HepG2 (cell line): ENCODE measurements around the gene MCF2L. TPM values are rescaled to one million over a fixed set of nuclear protein-coding genes. Genes with fewer than 3 reads are reported as not detected.

Experiments
- ATAC-seq: fragments of 200-7000 bp; cut with Tn5 transposase; 3 replicates; pipeline ENCODE4 v1.9.1; 2020; ENCODE audit warnings: mild to moderate bottlenecking, moderate library complexity
- BruUV-seq: library from RNA; stranded (reverse); fragments of 400-500 nt; replicated peaks from 2 replicates; lab custom pipeline; 2021; lab: Mats Ljungman, UMichigan
- CTCF ChIA-PET: fragments of 300-600 bp; formaldehyde crosslinking; extraction: SDS; loops from one replicate; lab custom pipeline; 2021; ENCODE audit warnings: low total read pairs, inconsistent platforms, low intra/inter-chr PET ratio; lab: Yijun Ruan, JAX
- POLR2A ChIA-PET: fragments of 350-600 bp; sonication (Branson Sonifier 250); formaldehyde crosslinking; loops from one replicate; lab custom pipeline; 2020; ENCODE audit warnings: antibody characterized with exemption, inconsistent platforms; lab: Yijun Ruan, JAX
- DNase-seq: peaks from one replicate; pipeline ENCODE4 v3.0.0-alpha.2; 2015; ENCODE audit warnings: low spot score
- FAIRE-seq: peaks from 3 replicates; lab custom pipeline; 2011; peaks lifted over from hg19 to GRCh38; lab: Jason Lieb, UNC
- H2AFZ ChIP-seq: one replicate; pipeline ENCODE4 v1.6.1; 2011; ENCODE audit warnings: low read length, inconsistent platforms
- H3K27ac ChIP-seq: fragments of 300-600 bp; 3 replicates; pipeline ENCODE4 v1.8.0; 2011; ENCODE audit warnings: mixed run types, mild to moderate bottlenecking, mixed read lengths, low read length, inconsistent platforms; ENCODE audit not compliant: insufficient read depth; ENCODE audit errors: extremely low read length
- H3K27me3 ChIP-seq, 2 experiments: fragments of 200-600 bp in 1 of 2; 2 replicates in 1 of 2; 3 replicates in 1 of 2; pipeline versions ENCODE4 v1.6.0 to v1.8.0; 2011; ENCODE audit warnings: low read length in 2 of 2, mild to moderate bottlenecking in 2 of 2, moderate library complexity in 2 of 2, inconsistent platforms in 1 of 2; ENCODE audit not compliant: insufficient read depth in 2 of 2, control insufficient read depth in 1 of 2
- H3K36me3 ChIP-seq, 2 experiments: fragments of 200-600 bp in 1 of 2; replicated peaks in 1 of 2; 2 replicates in 1 of 2; 3 replicates in 1 of 2; pipeline versions ENCODE4 v1.5.1 to v1.8.0; 2011; ENCODE audit warnings: low read length in 2 of 2, inconsistent platforms in 1 of 2; ENCODE audit not compliant: insufficient read depth in 2 of 2, control insufficient read depth in 1 of 2
- H3K4me1 ChIP-seq: 2 replicates; pipeline ENCODE4 v1.5.1; 2012; ENCODE audit warnings: low read length, inconsistent platforms; ENCODE audit not compliant: insufficient read depth
- H3K4me2 ChIP-seq: 2 replicates; pipeline ENCODE4 v1.6.0; 2011; ENCODE audit warnings: low read depth, low read length, inconsistent platforms
- H3K4me3 ChIP-seq, 3 experiments: fragments of 200-600 bp in 1 of 3; sonication (generic), shearing (Covaris generic) in 1 of 3; replicated peaks in 1 of 3; 2 replicates each; pipeline ENCODE4 v1.5.1; 2011 to 2016; ENCODE audit warnings: low read length in 3 of 3, inconsistent platforms in 2 of 3, low read depth in 2 of 3, mild to moderate bottlenecking in 2 of 3, control low read depth in 1 of 3, mixed read lengths in 1 of 3; ENCODE audit not compliant: insufficient read depth in 1 of 3
- H3K79me2 ChIP-seq: one replicate; pipeline ENCODE4 v1.6.1; 2011; ENCODE audit warnings: low read length, inconsistent platforms; ENCODE audit not compliant: insufficient read depth
- H3K9ac ChIP-seq: 2 replicates; pipeline ENCODE4 v1.6.0; 2011; ENCODE audit warnings: mild to moderate bottlenecking, low read depth, low read length, inconsistent platforms; ENCODE audit not compliant: insufficient read depth
- H3K9me3 ChIP-seq: 2 replicates; pipeline ENCODE4 v1.5.1; 2012; ENCODE audit warnings: mild to moderate bottlenecking, low read length
- H4K20me1 ChIP-seq: 2 replicates; pipeline ENCODE4 v1.6.0; 2011; ENCODE audit warnings: inconsistent platforms, mild to moderate bottlenecking, low read length, moderate library complexity; ENCODE audit not compliant: insufficient read depth
- AGO2 ChIP-seq: fragments of 200-400 bp; formaldehyde crosslinking; optimal IDR thresholded peaks from 2 replicates; pipeline ENCODE3; 2017; ENCODE audit warnings: mild to moderate bottlenecking, low read depth, low read length, moderate library complexity
- ARNT ChIP-seq: fragments of 450-650 bp; IDR thresholded peaks from 2 replicates; pipeline ENCODE4 v1.6.1; 2017
- BCL3 ChIP-seq: sonication (generic); formaldehyde crosslinking; IDR thresholded peaks from 2 replicates; pipeline ENCODE4 v1.5.1; 2020; ENCODE audit warnings: mild to moderate bottlenecking, missing genetic modification reagents, moderate library complexity
- CEBPG ChIP-seq: IDR thresholded peaks from 2 replicates; pipeline ENCODE4 v1.6.1; 2016
- DZIP1 ChIP-seq: sonication (generic); formaldehyde crosslinking; IDR thresholded peaks from 2 replicates; pipeline ENCODE4 v1.5.0; 2020; ENCODE audit warnings: mild to moderate bottlenecking, missing genetic modification reagents
- HIC2 ChIP-seq: sonication (generic); formaldehyde crosslinking; IDR thresholded peaks from 2 replicates; pipeline ENCODE4 v1.9.0; 2022; ENCODE audit warnings: low read depth, missing genetic modification reagents
- HIVEP1 ChIP-seq: sonication (generic); formaldehyde crosslinking; IDR thresholded peaks from 2 replicates; pipeline ENCODE4 v1.4.0; 2020; ENCODE audit warnings: mild to moderate bottlenecking, missing genetic modification reagents
- KDM5B ChIP-seq: sonication (generic); formaldehyde crosslinking; IDR thresholded peaks from 2 replicates; pipeline ENCODE4 v1.4.0; 2020; ENCODE audit warnings: missing genetic modification reagents, mild to moderate bottlenecking, borderline replicate concordance
- NONO ChIP-seq, 2 experiments: fragments of 450-650 bp in 1 of 2; sonication (generic) in 1 of 2; formaldehyde crosslinking in 1 of 2; IDR thresholded peaks in 1 of 2; conservative IDR thresholded peaks in 1 of 2; 2 replicates each; pipeline versions ENCODE4 v1.6.1 to v1.8.0; 2017 to 2022; ENCODE audit warnings: mild to moderate bottlenecking in 1 of 2, missing genetic modification reagents in 1 of 2, moderate library complexity in 1 of 2
- PHB2 ChIP-seq: fragments of 450-650 bp; IDR thresholded peaks from 2 replicates; pipeline ENCODE4 v1.6.1; 2018; ENCODE audit not compliant: partially characterized antibody
- RBFOX2 ChIP-seq: fragments of 200-400 bp; formaldehyde crosslinking; IDR thresholded peaks from 2 replicates; pipeline ENCODE4 v1.6.1; 2017; ENCODE audit warnings: low read depth, mild to moderate bottlenecking, low read length
- RFX3 ChIP-seq: IDR thresholded peaks from 2 replicates; pipeline ENCODE4 v1.6.1; 2016; ENCODE audit warnings: missing biosample characterization, missing genetic modification reagents
- ZNF652 ChIP-seq: IDR thresholded peaks from 2 replicates; pipeline ENCODE4 v1.6.1; 2016; ENCODE audit warnings: low read depth, borderline replicate concordance
- WGBS: methylation state at CpG from one replicate; pipeline ENCODE4 v1.1.6; 2017; ENCODE audit warnings: low lambda C conversion rate; 5-methylcytosine and 5-hydroxymethylcytosine counted together
- in situ Hi-C: cut with HindIII; loops from 2 replicates; pipeline ENCODE4 v1.10.0; 2017; ENCODE audit warnings: low pct_unique_long_range_greater_than_20kb; ENCODE audit not compliant: extremely low pct_ligation_motif_present
- intact Hi-C: fragments of 100-400 bp; cut with micrococcal nuclease; formaldehyde crosslinking; loops from one replicate; pipeline ENCODE4 v1.10.0; 2022; ENCODE audit not compliant: unreplicated experiment
- polyA plus RNA-seq, 8 experiments: library from polyadenylated mRNA; depleted of rRNA in 3 of 8; stranded (reverse) in 7 of 8; unstranded in 1 of 8; fragments of >200 nt; fragmentation: Illumina TruSeq in 4 of 8; extraction: Trizol in 4 of 8; gene quantifications; 2 replicates each; pipeline versions ENCODE4 v1.2.1 to v1.2.3, GENCODE V29; 2011 to 2016; ENCODE audit warnings: low read depth in 4 of 8, missing spikeins in 1 of 8, mixed read lengths in 1 of 8; ENCODE audit not compliant: insufficient read depth in 1 of 8
- total RNA-seq, 5 experiments: library from RNA; depleted of rRNA; stranded (reverse); fragments of >200 nt; fragmentation: Illumina TruSeq; extraction: Trizol; gene quantifications; 2 replicates each; pipeline ENCODE4 v1.2.3, GENCODE V29; 2016; ENCODE audit warnings: low read depth in 1 of 5

MCF2L gene
- total and polyA plus RNA-seq, 2 of the 13 experiments (the other 11 are each of a cell fraction or from before 2014, with no cell fraction given): 19.4 to 28.4 TPM

- TF ChIP-seq NONO (IDR thresholded peaks at IDR 0.05) (peak; percentile 83; the same call in 1 of the 2 replicates), NONO (CRISPR knock-in tag; conservative IDR thresholded peaks at IDR 0.05) (0 out of 2 replicates have a peak, but pooled peaks have one; percentile 18), ZNF652 (CRISPR knock-in tag) (no peak), CEBPG (CRISPR knock-in tag) (no peak), DZIP1 (no peak), KDM5B (no peak), PHB2 (no peak), RFX3 (no peak)
- TF ChIP-seq, all 625 proteins: peak for 6
Observed at GRCh38 chr13:113020323-113021080, 51.5 kb downstream of the MCF2L start (continued).

GRCh38 chr13:113021391-113021790 lies 52.4 kb downstream of the MCF2L start:
- in situ Hi-C loops (no loop called here), intact Hi-C loops (loop anchor here (5.0 kb wide), 1 partner anchor 39 kb away; no protein-coding TSS in a partner anchor)
- Histone ChIP-seq H3K27ac (peak overlapping the region; percentile 85), H4K20me1 (no peaks in the 10 kb centered on the region), H2AFZ (no peak overlapping the region), H3K4me1 (peaks cover 46% of the 10 kb centered on the region), H3K9ac (peak overlapping the region; percentile 72; the same call in 1 of the 2 replicates), H3K36me3 (peaks cover 6 to 31% of the 10 kb centered on the region in 2 experiments), H3K4me3 (no peak overlapping the region), H3K4me2 (peak overlapping the region; percentile 55; the same call in 1 of the 2 replicates), H3K79me2 (no peaks in the 10 kb centered on the region), H3K9me3 (no peaks in the 10 kb centered on the region), H3K27me3 (no peaks in the 10 kb centered on the region)
- ChIA-PET CTCF (no interaction called here), POLR2A (interaction anchor here (1.0 to 4.0 kb wide), 5 partner anchors 20 to 68 kb away, joined by 3 to 18 read pairs (median 5); no protein-coding TSS in a partner anchor)
- no TSS peak for BruUV-seq
- ATAC-seq (no peak), DNase-seq (no peak), FAIRE-seq (no peak)
- 93% methylated on average over 6 of the region's 14 CpGs for WGBS
- 0 out of 2 replicates have a peak, but pooled peaks have one; percentile 18 for TF ChIP-seq HIC2 (CRISPR knock-in tag)
- TF ChIP-seq ARNT: no peak
- no peak for TF ChIP-seq HIVEP1 (CRISPR knock-in tag)
- TF ChIP-seq AGO2: peak; percentile 42
- TF ChIP-seq RBFOX2: 0 out of 2 replicates have a peak, but pooled peaks have one; percentile 26
- TF ChIP-seq BCL3: 0 out of 2 replicates have a peak, but pooled peaks have one; percentile 26
